ENCODE measurements around the gene TNS1.
"Not testable (repeated sequence)": the region's sequence is repeated elsewhere in the genome, so short reads cannot be mapped to it uniquely, and the experiment has no call there.

Gene TNS1

GRCh38 chr2:218029366-218030360 is 26.9 kb upstream of the TNS1 start:
- peak; percentile 18 for DNase-seq

- no peak for DNase-seq
Observed at GRCh38 chr2:218028562-218029348, 26.0 kb upstream of the TNS1 start.

GRCh38 chr2:218028189-218028495 is 25.3 kb upstream of the TNS1 start:
- no peak for DNase-seq

DNA sequence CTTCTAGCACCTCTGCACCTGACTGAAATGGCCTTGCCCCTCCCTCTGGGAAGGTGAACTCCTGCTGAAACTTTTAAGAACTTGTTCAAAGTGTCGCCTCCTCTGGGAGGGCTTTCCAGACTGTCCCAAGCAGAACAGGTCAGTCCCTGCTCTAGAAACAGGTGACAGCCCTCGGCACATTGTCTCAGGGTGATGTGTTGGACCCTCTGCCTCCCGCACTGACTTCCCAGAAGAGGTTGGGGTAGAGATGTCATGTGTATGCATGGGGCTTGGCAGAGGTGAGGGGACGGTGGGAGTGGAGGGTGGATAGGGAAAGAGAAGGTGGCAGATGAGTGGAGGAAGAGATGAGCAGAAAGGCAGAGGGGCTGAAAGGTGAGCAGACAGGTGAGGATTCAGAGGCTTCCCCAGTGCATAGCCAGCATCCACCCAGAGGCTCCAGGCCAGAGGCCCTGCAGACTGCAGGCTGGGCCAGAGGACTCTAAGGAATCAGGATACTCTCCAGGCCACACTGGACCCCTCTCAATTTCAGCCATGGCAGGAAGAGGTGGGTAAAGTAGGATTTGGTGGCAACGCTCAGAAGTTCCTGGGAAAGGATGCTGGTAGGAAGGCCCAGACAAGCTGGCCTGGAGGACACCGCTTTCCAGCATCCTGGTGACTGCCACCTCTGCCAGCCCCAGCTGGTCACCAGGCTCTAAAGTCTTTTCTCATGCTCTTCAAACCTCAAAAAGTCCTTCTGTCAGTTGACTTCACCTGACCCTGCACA is 24.8 kb upstream of the TNS1 start:
- no peak for DNase-seq

- peak; percentile 21 for DNase-seq
Observed at GRCh38 chr2:218026676-218027425, 24.1 kb upstream of the TNS1 start.

- no peak for DNase-seq
Observed at GRCh38 chr2:218026244-218026643, 23.4 kb upstream of the TNS1 start.

- no peak for DNase-seq
Observed at GRCh38 chr2:218024871-218025270, 22.1 kb upstream of the TNS1 start.

- DNase-seq: no peak
Observed at GRCh38 chr2:218024336-218024735, 21.5 kb upstream of the TNS1 start.

DNA sequence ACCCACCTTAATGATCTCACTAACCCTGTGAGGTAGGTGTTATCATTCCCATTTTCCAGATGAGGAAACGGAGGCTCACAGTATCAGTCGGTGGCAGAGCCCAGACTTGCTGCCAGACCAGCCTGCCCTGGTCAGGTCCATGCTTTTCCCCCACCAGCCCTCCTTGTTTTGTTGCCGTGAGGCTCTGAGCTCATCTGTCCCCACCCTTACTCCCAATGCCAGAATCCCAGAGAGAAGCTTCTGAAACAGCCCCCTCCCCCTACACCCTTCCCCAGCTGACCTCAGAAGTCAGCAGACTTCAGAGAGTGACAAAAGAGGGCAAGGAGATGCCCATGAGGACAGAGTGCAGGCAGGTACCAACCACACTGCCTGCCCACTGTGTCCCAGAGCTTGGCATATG is 20.8 kb upstream of the TNS1 start:
- peak; percentile 10 for DNase-seq

GRCh38 chr2:218022851-218023530 is 20.2 kb upstream of the TNS1 start:
- DNase-seq: peak; percentile 19

GRCh38 chr2:218022131-218022850 is 19.5 kb upstream of the TNS1 start:
- DNase-seq: no peak

DNA sequence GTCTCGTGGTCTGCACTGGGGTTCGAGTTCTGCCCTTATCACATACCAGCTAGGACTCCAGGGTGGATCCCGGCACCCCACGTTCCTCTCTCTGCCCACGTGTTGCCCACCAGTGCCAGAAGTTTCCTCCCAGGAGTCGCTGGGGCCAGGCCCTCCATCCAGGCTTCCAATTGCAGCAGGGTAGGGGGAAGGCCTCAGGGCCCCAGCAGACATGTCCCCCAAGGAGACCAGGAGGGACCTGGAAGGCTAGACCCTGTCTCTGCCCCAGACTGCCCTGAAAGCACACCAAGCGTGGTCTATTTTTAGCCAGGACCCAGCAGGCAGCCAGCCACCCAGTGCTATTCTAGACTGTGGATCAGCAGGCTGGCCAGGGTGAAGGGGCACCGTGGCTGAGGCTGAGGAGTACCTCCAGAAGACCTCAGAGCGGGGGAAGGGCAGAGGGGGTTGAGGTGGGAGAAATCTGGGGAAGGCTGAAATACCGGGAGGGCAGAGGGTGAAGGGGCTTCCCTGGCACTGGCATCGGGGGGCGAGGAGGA is 18.8 kb upstream of the TNS1 start:
- DNase-seq: peak; percentile 31

GRCh38 chr2:218020966-218021535 is 18.3 kb upstream of the TNS1 start:
- no peak for DNase-seq

DNA sequence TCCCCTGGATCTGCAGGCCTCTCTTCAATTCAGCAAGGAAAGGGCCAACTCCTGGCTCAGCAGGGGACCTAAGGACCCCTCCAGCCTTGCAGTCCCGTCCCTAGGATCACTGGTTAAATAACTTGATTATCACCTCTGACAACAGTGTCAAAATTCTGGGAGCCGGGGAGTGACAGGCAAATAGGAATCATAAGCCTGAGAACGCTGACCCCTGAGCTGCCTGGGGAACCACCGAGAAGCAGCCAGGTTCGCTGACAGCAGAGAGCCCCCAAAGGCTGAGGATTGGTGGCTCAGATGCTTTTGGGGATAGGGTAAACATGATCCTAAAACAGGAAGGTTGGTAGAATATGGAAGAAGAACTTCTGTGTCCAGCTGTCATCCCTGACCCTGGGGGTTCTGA is 17.5 kb upstream of the TNS1 start:
- DNase-seq: no peak

DNA sequence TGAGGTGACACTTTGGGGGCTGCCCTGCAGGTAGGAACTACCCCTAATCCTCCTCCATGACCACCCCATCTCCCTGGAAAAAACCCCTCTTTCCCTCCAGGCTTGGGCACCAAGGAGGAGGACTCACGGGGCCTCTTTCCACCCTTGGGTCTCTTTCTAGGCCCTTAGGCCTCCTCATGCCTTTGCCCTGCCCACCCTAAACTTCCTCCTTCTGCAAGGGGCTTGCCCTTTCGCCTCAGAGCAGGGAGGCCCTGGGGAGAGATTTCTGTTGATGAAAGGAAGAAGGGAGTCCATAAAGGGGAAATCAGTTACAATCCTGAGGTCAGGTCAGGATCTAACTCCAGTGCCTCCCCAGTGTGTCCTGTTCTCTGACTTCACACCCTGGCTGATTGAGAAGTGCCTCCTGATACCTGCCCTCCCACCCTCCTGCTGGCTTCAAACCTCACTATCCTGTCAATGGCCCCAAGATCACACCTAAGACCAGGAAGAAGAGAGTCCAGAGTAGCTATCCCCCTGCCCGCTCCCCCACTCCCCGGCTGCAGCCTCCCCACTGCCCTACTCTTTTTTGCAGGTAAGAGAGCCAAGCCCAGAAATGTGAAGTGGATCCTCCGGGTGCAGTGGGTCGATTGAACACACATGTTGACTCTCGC is 16.7 kb upstream of the TNS1 start:
- no peak for DNase-seq

DNA sequence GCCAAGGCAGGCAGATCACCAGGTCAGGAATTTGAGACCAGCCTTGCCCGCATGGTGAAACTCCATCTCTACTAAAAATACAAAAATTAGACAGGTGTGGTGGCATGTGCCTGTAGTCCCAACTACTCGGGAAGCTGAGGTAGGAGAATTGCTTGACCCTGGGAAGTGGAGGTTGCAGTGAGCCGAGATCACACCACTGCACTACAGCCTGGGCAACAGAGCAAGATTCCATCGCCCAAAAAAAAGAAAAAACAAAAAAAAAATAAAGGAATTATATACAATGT is 16.0 kb upstream of the TNS1 start:
- DNase-seq: not testable (repeated sequence)

DNA sequence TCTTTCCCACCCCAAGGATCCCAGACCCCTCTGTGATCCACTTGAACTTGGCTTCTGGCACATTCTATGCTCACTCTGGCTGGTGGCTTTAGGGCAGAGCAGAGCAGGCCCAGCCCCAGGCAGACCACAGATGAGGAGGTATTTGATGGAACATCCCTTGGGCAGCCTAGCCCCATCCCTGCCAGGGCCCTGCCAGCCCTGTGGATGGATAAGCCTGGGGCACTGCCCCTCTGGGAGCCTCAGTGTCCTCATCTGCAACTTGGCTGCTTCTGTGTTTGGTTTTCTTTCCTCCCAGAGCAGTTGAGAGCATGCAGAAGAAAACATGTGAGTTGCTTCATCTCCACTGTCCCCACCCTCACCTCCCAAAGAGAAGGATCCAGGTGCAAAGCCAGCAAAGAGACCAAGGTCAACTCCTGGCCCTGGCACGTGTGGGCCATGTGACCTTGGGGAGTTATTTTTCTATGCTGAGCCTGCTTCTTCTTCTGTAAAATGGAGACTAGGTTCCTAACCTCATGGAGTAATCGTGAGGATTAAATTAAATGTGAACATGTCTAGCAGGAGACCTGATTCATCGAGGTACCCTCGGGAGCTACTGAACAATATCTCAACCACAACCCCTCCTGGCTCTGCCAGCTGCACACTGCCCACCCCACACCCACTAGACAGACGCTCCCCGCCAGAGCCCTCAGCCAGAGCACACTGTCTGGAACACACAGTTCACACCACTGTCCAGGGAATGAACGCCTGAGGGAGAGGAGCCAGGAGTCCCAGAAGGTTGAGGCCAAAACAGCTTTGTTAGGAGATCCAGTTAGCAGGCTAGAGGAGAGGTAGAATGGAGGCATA is 14.6 kb upstream of the TNS1 start:
- no peak for DNase-seq

- DNase-seq: no peak
Observed at GRCh38 chr2:218016810-218017209, 14.0 kb upstream of the TNS1 start.
